HepG2 (cell line): ENCODE results near the gene THSD4.

Experiments used
- GABPB1 ChIP-seq: IDR thresholded peaks from 2 replicates; pipeline ENCODE4 v1.6.1; 2016; ENCODE audit warnings: mild to moderate bottlenecking, missing genetic modification reagents, moderate library complexity, missing compliant biosample characterization
- GATAD2A ChIP-seq: IDR thresholded peaks from 2 replicates; pipeline ENCODE4 v1.6.1; 2016
- HMG20A ChIP-seq: IDR thresholded peaks from 2 replicates; pipeline ENCODE4 v1.6.1; 2016; ENCODE audit warnings: borderline replicate concordance
- HOXA7 ChIP-seq: sonication (generic); formaldehyde crosslinking; IDR thresholded peaks from 2 replicates; pipeline ENCODE4 v1.8.1; 2022; ENCODE audit warnings: mild to moderate bottlenecking, missing genetic modification reagents, moderate library complexity
- JUN ChIP-seq: sonication (generic); formaldehyde crosslinking; IDR thresholded peaks from 2 replicates; pipeline ENCODE4 v1.4.0; 2020; ENCODE audit warnings: mild to moderate bottlenecking, missing genetic modification reagents
- MEIS1 ChIP-seq: sonication (generic); formaldehyde crosslinking; IDR thresholded peaks from 2 replicates; pipeline ENCODE4 v1.9.0; 2021; ENCODE audit warnings: mild to moderate bottlenecking, missing genetic modification reagents, moderate library complexity, borderline replicate concordance
- POLR2A ChIP-seq, 2 experiments: IDR thresholded peaks; 2 replicates each; pipeline ENCODE4 v1.6.1; 2011; ENCODE audit warnings: low read depth in 2 of 2, low read length in 2 of 2, mild to moderate bottlenecking in 1 of 2, moderate library complexity in 1 of 2; ENCODE audit not compliant: insufficient read depth in 1 of 2
- RAD21 ChIP-seq: fragments of 450-650 bp; formaldehyde crosslinking; IDR thresholded peaks from 2 replicates; pipeline ENCODE4 v1.5.0; 2020; ENCODE audit warnings: mild to moderate bottlenecking
- SP2 ChIP-seq: sonication (generic); formaldehyde crosslinking; IDR thresholded peaks from 2 replicates; pipeline ENCODE4 v1.5.1; 2020; ENCODE audit warnings: mild to moderate bottlenecking, missing genetic modification reagents
- ZNF274 ChIP-seq: sonication (generic); formaldehyde crosslinking; IDR thresholded peaks from 2 replicates; pipeline ENCODE4 v1.5.1; 2020; ENCODE audit warnings: mild to moderate bottlenecking, missing genetic modification reagents
- TF ChIP-seq, protein P1 (sequence below): sonication (generic); formaldehyde crosslinking; IDR thresholded peaks from 2 replicates; pipeline ENCODE4 v1.4.0; 2020; ENCODE audit warnings: missing genetic modification reagents

DNA sequence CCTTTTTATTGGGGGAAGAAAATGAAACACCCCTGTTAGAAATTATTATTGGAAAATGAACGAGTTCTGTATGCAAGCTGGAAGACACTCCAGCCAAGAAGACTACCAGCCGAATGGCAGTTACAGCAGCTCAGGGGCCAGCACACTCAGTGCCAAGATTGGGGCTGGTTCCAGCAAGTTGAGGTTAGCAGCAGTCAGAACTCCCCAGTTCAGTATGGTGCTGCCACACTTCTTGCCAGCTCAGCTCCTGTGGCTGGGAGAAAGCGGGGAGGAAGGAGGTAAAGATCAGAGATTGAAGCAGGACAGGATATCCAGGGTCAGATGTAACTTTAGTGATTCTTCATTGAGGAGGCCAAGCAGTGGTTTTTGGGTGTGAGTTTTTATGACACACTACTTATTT, 414.8 kb downstream of the THSD4 start:
- TF ChIP-seq MEIS1 (CRISPR knock-in tag) = no peak
- no peak for TF ChIP-seq HMG20A (CRISPR knock-in tag)
- no peak for TF ChIP-seq JUN (CRISPR knock-in tag)
- no peak for TF ChIP-seq RAD21 (CRISPR knock-in tag)
- TF ChIP-seq GATAD2A (CRISPR knock-in tag) = no peak
- no peak for TF ChIP-seq SP2 (CRISPR knock-in tag)
- no peak for TF ChIP-seq ZNF274 (CRISPR knock-in tag)
- TF ChIP-seq, protein P1, sequence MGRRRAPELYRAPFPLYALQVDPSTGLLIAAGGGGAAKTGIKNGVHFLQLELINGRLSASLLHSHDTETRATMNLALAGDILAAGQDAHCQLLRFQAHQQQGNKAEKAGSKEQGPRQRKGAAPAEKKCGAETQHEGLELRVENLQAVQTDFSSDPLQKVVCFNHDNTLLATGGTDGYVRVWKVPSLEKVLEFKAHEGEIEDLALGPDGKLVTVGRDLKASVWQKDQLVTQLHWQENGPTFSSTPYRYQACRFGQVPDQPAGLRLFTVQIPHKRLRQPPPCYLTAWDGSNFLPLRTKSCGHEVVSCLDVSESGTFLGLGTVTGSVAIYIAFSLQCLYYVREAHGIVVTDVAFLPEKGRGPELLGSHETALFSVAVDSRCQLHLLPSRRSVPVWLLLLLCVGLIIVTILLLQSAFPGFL = no peak
- TF ChIP-seq HOXA7 (CRISPR knock-in tag) = no peak
- TF ChIP-seq GABPB1 (CRISPR knock-in tag) = no peak
- no peak for TF ChIP-seq POLR2A (IDR thresholded peaks at IDR 0.05; ENCODE audit: insufficient read depth in 1 of 2, low read depth in 2 of 2, low read length in 2 of 2)
